Panc1 (cell line): Measurements from ENCODE around the gene CRYGS.

Experiments
- CTCF ChIP-seq: fragments of 450-650 bp; IDR thresholded peaks from 2 replicates; pipeline ENCODE4 v1.5.1; 2017; ENCODE audit warnings: mild to moderate bottlenecking
- POLR2AphosphoS5 ChIP-seq: IDR thresholded peaks from 2 replicates; pipeline ENCODE4 v1.6.1; 2012; ENCODE audit warnings: mild to moderate bottlenecking, low read depth, low read length, moderate library complexity
- REST ChIP-seq, 2 experiments: IDR thresholded peaks; 2 replicates each; pipeline ENCODE4 v1.6.1; 2011 to 2012; ENCODE audit warnings: low read depth in 2 of 2, control low read depth in 1 of 2, low read length in 1 of 2, mild to moderate bottlenecking in 1 of 2, moderate library complexity in 1 of 2; ENCODE audit not compliant: insufficient read depth in 1 of 2
- TCF7L2 ChIP-seq: IDR thresholded peaks from 2 replicates; pipeline ENCODE4 v1.6.1; 2011; ENCODE audit warnings: mild to moderate bottlenecking, low read depth, low read length, inconsistent platforms

- TF ChIP-seq CTCF (no peak), REST (IDR thresholded peaks at IDR 0.05; ENCODE audit: insufficient read depth in 1 of 2, low read depth in 2 of 2, low read length in 1 of 2) (no peak), TCF7L2 (no peak), POLR2AphosphoS5 (no peak)
Measured at GRCh38 chr3:186544281-186544680, at the start of gene CRYGS.
